ENCODE measurements around the gene RPGR.

- TF ChIP-seq POLR2A (IDR thresholded peaks at IDR 0.05; ENCODE audit: low read depth, low read length) = no peak
- no peak for TF ChIP-seq POLR2AphosphoS5 (IDR thresholded peaks at IDR 0.05; ENCODE audit: low read depth, low read length)
- no peak for TF ChIP-seq SPI1 (IDR thresholded peaks at IDR 0.05; ENCODE audit: low read depth, low read length)
- no peak for TF ChIP-seq TAF1 (IDR thresholded peaks at IDR 0.05; ENCODE audit: low read depth, low read length)
These were observed 41.7 kb downstream of the RPGR start for GRCh38 chrX:38285649-38286048.
